HG03066 (cell line): ENCODE data around the gene MED26.

Experiments
- ATAC-seq: cut with Tn5 transposase; IDR thresholded peaks from one replicate; pipeline ENCODE4 v1.9.1; 2021; ENCODE audit warnings: low read depth; ENCODE audit not compliant: unreplicated experiment

The MED26 gene

DNA sequence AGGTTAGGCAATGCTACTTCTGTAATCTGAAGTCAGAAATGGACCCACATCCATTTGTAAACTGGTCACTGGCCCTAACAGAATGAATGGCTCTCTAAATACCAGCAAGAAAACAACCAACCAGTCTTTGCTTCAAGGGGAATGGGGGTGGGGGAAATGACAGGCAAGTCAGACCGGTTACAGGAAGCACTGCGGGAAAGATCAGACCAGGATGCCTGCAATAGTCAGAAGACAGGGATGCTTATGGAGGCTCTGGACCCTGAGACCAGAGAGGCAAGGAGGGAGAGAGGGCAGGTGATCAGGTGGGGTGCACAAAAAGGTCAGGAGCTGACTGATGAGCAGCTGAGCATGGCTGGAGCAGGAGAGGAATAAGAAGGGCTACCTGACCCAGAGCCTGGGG lies 13.1 kb downstream of the MED26 start:
- ATAC-seq, result no peak

GRCh38 chr19:16613841-16614240 lies 14.2 kb downstream of the MED26 start:
- no peak for ATAC-seq

- no peak for ATAC-seq
Measured at GRCh38 chr19:16612636-16613035, 15.4 kb downstream of the MED26 start.

GRCh38 chr19:16611121-16611520 lies 16.9 kb downstream of the MED26 start:
- ATAC-seq, result no peak

DNA sequence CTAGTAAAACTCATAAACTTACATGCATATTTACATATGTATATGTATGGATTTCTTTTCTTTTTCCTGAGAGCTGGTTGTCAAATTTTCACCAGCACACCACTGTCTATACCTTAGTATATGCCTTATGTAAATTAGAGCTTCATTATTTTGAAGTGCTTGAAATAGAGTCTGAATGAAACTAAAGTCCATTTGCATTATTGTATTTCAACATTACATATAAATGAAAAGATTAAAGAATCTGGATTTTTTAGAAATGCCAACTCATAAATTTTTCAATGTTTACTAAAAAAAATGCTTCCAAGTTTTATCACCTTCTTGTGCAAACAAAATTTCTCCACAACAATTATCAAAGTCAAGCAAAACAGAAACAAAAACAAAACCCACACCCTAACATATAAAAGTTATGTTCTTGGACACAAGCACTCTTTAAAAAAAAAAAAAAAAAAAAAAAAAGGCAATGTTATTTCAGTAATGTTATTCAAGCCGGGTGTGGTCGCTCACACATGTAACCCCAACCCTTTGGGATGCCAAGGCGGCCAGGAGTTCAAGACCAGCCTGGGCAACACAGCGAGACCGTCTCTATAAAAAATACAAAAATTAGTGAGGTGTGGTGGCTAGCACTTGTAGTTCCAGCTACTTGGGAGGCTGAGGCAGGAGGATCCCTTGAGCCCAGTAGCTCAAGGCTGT lies 18.3 kb downstream of the MED26 start:
- ATAC-seq, result no peak

- ATAC-seq, result no peak
Measured at GRCh38 chr19:16608290-16608739, 19.7 kb downstream of the MED26 start.

DNA sequence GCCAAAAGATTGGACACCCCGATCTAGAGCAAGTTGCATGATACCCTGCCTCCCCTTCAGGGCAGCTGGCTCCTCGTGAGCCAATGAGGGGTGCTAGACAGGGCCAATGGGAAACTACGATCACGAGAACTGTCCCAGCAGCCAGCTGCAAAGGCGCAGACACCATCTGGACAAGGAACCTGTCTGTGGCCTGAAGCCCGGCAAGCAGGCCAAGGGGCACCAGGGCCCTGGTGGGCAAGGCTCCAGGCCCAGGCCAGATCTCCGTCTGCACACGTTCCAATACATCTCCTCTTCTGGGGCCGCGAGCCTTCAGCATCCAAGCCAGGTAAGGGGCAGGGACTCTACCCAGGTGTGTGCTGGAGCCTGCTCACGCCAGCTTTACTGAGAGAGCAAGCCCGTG lies 20.2 kb downstream of the MED26 start:
- no peak for ATAC-seq

- no peak for ATAC-seq
Measured at GRCh38 chr19:16605553-16605994, 22.4 kb downstream of the MED26 start.

- ATAC-seq, result no peak
Measured at GRCh38 chr19:16605115-16605514, 22.9 kb downstream of the MED26 start.

DNA sequence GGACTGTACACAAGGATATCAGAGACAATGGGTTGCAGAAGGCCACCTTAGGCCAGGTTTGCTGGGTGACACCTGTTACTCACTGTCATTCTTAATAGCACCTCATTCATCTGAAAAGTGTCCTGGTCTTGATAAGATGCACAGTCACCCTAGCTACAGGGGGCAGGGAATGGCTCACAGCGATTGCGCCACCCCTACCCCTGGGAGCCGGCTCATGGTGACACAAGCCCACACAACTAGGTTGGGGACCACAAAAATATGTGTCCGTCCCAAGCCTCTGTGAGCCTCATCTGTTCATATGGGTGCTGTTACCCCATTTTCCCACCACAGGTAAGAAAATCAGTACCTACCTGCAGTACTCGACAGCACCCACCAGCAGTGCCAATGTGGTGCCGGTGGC lies 23.4 kb downstream of the MED26 start:
- ATAC-seq, result no peak

DNA sequence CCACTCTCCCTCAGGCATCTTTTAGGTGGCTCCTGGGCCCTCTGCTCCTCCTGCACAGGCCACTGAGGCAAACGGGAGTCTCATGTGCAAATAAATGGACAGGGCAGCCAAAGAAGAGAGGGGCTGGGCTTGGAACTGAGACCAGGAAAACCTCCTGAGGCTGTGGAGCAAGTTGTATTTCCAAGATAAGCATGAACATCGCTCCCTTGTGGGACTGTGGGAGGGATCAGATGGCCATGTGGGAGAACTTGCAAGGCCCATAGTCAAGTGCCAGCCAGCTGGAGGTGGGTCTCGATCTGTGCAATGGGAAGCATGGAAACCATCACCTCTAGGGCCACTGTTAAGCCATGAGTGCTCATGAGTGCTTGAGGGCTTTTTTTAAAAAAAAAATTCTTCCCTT lies 24.9 kb downstream of the MED26 start:
- no peak for ATAC-seq

- ATAC-seq, result no peak
Measured at GRCh38 chr19:16601378-16602052, 26.5 kb downstream of the MED26 start.

DNA sequence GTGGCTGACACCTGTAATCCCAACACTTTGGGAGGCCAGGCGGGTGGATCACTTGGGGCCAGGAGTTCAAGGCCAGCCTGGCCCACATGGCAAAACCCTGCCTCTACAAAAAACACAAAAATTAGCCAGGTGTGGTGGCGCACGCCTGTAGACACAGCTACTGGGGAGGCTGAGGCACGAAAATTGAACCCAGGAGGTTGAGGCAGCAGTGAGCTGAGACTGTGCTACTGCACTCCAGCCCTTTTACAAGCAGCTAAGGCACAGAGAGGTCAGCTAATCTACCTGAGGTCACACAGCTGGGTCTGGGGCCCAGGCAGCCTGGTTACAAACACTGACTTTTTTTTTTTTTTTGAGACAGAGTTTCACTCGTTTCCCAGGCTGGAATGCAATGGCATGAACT lies 27.2 kb downstream of the MED26 start:
- no peak for ATAC-seq

GRCh38 chr19:16599655-16600346 lies 28.2 kb downstream of the MED26 start:
- no peak for ATAC-seq

DNA sequence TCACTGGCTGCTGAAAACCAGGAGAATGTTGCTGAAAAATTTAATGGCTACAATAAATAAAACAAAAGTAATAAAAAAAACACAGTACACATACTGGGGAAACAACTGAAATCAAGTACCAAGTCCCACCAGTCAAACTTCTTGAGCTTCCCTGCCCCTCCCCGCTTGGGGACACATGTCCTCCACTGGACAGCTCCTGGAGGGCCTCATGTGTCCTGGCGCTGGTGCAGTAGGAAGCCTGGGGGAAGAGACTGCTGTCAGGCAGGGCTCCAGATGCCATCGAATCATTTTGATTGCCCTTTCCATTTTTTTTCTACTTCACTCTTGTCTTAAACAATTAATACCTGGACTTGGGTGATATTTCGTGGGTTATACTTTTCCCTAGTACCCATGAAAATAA lies 29.2 kb downstream of the MED26 start:
- no peak for ATAC-seq

GRCh38 chr19:16596399-16596798 lies 31.6 kb downstream of the MED26 start:
- no peak for ATAC-seq

GRCh38 chr19:16595097-16595496 lies 32.9 kb downstream of the MED26 start:
- no peak for ATAC-seq

DNA sequence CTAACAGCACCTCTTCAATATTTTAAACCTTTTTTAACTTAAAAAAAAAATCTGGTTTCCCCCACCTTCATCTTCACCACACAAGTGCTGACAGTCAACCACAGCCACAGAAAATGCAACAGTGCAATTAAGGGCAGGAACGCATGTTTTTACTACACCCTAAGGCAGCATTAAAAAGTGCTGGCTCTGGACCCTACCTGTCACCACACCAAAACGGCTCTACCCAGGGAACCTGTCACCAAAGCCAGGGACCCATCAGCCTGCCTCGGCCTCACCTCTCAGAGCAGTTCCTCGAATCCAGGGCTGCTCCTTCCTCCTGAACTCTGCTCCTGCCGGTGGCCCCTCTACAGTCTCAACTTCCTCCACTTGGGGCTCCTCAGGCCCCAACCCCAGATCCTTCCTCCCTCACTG lies 33.3 kb downstream of the MED26 start:
- ATAC-seq, result no peak

- ATAC-seq, result no peak
Measured at GRCh38 chr19:16594131-16594586, 33.8 kb downstream of the MED26 start.

- ATAC-seq, result no peak
Measured at GRCh38 chr19:16593181-16593580, 34.8 kb downstream of the MED26 start.

GRCh38 chr19:16591803-16592556 lies 36.0 kb downstream of the MED26 start:
- no peak for ATAC-seq
